Skin of body (tissue), 2 donors: ENCODE measurements around the gene EHMT2. TPM values are rescaled to one million over a fixed set of nuclear protein-coding genes. Genes with fewer than 3 reads are reported as not detected.

Experiments
- DNase-seq: peaks from one replicate; lab custom pipeline; 2025; lab: John Stamatoyannopoulos, UW
- total RNA-seq: library from RNA; depleted of rRNA; stranded (reverse); fragments of >200 nt; gene quantifications from one replicate; pipeline ENCODE4 v1.2.3, GENCODE V29; 2014

Gene EHMT2
- total RNA-seq, 1 donor from 2014 or later = 25.6 TPM

DNA sequence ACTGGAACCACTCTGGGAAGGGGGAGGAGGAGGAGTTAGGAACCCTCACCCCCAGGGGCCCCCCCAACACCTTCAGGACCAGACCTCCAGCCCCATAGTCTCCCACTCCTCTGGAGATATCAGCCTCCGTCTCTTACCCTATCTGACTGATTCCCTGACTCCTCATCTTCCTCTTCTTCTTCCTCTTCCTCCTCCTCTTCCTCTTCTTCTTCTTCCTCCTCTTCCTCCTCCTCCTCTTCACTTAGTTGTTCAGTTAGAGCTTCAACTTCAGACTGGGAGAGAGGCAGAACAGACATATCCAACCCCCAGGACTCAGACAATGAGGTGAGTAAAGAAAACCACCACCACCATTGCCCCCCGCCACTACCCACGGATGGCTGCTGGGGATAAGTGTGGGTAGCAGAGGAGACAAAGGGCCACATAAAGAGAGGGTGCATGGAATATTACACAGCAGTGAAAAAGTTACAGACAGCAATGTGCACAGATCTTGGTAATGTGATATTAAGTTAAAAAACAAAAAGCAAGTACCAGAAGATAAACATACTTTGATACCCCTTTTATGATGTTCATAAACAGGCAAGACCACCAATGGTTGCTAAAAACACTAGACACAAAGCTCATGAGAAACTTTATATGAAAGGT lies 8.0 kb downstream of the EHMT2 start:
- no peak for DNase-seq

DNA sequence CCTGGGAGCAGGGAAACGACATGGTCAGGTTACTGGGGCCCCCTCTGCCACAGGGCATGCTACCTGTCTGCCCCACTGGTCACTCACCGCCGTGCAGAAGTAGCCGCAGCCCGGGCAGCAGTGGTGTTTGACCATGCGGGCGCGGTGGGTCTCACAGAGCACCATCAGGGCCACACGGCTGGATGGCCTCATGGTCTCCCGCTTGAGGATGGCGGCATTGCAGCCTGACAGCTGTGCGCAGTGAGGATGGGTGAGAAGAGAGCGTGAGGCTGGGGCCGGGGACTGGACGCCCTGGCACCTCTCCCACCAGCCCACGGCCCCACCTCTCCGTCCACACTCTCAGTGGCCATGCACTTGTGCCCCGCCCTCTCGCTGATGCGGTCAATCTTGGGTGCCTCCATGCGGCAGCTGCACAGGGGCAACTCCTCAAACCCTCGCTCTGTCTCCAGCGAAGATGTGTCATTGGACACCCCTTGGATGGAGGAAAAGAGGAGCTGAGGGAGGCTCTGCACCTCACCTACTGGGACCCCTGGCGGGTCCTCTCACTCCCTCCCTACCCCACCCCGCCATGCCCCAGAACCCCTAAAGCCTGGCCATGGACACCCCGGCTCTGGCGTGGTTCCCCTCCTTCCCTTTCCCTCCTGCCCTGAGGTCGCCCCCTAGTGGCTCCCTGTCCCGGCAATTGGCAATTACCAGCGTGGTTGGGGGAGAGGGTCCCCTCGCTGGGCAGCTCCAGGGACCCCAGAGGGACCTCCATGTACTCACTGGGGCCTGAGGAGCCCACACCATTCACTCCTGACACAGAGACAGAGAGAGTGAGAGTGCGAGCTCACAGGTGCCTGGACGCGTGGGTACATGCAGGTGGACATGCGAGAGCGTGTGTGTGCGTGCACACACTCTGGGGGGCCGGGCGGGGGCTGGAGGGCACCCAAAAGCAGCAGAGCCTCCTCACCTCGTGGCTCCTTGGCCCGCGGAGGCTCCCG lies 8.9 kb downstream of the EHMT2 start:
- no peak for DNase-seq

DNA sequence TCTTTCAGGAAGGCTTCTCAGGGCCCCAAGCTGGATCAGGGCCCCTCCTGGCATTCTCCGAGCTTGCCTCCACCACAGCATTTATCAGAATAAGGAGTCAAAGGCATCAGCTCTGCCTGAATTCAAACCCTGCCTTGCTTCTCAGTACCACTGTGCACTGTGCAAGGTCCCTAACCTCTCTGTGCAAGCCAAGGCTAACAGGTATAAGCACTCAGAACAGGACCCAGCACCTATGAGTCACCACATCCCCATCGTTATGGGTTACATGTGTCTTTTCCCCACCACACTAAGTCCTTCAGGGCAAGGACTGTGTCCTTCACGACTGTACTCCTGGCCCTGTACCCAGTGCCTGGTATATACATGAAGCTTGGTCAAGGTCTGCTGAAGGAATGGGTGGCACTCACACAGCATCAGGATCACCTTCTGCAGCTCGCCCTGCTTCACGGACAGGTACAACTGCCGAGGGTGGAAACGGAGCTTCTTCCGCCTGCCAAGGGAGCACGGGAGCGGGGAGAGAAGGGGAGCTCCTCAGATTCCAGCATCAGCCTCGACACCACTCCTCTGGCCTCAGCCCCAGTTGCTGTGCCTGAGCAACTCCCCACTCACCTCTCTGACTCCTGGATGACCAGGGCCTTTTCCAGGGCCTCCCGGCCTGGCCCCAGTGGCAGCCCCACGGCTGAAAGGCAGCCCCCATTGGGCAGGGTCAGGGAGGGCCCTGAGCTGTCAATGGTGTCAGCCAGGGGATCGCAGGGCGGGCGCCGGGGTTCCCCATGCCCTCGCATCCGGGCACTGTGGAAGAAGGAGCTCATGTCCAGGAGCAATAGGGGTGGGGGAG lies 10.1 kb downstream of the EHMT2 start:
- no peak for DNase-seq

DNA sequence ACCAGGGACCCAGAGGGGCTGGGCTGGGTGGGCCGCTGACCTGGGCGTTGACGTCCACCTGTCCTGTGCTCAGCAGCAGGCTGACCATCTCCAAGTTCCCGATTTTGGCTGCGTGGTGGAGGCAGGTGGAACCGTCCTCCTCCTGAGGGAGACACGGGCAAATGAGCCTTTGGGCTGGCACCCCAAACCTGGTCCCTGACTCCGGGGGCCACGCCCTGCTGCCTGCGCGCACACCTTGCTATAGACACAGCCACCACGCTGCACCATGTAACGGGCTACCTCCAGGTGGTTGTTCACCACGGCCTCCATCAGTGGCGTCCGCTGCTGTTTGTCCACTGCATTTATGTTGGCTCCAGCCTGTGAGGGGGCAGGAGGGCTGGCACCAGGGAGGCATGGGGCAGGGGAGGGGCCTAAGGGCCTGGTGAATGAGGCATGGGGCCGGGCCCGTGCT lies 10.9 kb downstream of the EHMT2 start:
- no peak for DNase-seq

DNA sequence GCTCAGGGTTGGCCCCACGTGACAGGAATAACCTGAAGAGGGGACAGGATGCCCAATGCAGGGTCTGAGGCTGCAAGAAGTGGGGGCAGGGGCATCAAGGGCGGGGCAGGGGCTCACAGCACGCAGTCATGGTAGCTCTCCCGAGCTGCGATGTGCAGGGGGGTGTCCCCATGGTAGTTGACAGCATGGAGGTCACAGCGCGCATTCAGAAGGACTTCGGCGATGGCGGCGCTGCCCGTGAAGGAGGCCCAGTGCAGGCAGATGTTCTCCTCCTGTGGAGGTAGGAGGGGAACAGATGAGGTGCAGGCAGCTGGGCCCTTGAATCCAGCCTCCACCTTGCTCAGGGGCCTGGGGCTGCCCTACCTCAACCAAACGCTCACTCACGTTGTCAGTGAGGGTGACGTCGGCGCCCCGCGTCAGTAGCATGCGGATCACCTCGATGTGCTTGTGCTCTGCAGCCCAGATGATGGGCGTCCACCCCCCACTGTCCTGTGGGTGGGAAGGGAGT lies 12.9 kb downstream of the EHMT2 start:
- no peak for DNase-seq

DNA sequence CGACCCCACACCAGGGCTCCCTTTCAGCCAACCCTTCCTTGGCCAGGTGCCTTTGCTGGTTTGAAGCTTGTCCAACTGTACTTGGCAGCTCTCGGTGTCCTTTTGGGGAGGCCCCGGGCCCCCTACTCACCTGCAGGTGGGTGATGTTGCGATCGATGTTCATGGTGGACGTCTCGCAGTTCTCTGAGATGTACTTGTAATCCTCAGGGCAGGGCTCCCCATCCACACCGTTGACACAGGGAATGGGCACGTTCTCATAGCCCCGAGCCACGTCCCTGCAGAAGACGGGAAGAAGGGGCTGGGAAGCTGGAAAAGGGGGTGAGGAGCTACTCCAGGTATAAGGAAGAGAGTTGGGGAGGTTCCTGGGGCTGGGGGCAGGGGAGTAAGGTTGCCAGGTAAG lies 13.8 kb downstream of the EHMT2 start:
- DNase-seq = no peak

DNA sequence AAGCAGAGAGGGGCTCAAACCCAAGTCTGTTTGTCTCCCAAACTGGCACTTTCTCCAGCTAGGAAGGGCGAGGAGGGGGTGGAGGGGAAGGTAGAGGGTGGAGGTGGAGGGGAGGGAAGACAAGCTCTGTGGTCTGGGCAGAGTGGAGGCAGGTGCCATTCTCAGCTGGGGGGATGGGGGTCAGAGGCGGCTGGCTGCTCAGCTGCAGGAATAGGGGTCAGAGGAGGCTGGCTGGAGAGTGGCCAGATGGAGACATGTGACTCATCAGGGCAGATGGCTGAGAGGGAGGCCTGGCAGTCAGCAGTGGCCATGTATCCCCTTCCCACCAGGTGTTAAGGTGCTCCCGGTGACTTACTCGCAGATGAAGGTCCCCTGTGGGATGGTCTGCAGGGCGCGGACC lies 15.2 kb downstream of the EHMT2 start:
- no peak for DNase-seq

DNA sequence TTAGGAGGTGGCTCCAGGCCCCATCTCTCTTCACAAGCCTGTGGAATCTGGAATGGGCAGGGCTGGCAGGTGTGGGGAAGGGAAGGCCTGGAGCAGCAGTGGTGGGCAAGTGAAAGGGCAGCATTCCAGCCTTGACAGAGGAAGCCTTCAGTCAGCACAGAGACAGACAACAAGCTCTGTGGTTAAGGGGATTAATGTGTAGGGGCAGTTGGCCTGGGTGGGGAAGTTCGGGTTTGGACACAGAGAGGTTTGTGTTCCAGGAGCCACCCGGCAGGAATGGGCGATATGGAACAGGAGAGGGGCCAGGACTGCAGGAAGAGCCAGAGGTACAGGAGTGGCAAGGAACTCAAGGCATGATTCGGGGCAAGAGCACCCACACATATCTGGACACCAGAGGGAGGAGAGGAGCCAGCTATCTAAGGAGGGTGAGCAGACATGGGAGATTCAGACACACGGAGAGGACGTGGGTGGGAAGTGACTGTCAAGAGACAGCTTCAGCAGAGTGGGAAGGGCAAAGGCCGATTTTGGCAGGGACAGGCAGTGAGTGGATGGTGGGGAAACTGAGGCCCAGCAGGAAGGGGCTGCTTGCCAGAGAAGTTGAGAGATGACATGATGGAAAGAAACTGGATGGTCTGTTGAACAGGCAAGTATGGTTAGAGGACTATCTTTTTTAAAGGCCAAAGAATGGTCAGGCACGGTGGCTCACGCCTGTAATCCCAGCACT lies 16.2 kb downstream of the EHMT2 start:
- no peak for DNase-seq

DNA sequence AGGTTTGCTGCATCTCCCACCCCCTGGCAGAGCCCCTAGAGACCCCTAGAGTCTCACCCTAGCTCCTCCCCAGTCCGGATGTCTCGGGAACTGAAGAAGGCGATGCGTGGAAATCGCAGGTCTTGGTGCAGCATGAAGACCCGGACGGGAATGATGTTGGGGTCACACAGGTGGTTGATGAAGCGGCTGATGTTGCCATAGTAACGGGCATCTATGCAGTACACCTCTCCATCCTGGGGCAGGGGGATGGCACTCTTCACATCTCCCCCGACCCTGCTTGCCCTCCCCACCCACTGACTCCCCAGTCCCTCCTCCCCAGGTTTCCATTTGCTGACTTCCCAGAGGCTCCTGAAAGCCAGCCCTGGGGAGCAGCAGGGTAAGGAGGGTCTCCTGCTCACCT lies 16.9 kb downstream of the EHMT2 start:
- DNase-seq = no peak

DNA sequence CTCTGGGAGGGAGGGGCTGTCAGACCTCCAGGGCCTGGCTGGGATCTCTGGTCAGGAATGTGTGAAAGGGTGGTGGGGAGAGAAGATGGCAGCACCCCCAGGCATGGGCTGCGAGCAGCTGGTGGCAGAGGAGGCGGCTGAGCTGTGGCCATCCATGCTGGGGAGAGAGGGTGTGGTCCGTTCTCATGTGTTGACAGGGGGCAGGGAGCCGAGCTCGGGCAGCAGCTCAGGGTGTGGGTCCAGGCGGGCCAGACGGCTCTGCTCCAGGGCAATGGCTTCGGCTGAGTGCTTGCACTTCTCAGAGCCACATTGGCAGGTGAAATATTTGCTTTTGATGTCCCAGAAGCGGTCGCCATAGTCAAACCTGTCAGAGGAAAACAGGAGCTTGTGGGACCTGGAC lies 17.6 kb downstream of the EHMT2 start:
- no peak for DNase-seq

DNA sequence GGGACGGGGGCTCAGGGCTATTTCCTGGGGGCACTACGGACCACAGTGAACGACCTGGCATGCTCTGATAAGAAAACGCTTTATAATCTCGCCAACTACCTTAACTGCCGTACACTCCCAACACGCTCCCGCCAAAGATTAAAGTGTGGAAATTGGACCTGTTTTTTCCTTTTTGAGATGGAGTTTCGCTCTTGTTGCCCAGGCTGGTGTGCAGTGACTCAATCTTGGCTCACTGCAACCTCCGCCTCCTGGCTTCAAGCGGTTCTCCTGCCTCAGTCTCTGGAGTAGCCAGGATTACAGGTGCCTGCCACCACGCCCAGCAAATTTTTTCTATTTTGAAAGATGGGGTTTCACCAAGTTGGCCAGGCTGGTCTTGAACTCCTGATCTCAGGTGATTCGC lies 18.4 kb downstream of the EHMT2 start:
- DNase-seq = no peak

DNA sequence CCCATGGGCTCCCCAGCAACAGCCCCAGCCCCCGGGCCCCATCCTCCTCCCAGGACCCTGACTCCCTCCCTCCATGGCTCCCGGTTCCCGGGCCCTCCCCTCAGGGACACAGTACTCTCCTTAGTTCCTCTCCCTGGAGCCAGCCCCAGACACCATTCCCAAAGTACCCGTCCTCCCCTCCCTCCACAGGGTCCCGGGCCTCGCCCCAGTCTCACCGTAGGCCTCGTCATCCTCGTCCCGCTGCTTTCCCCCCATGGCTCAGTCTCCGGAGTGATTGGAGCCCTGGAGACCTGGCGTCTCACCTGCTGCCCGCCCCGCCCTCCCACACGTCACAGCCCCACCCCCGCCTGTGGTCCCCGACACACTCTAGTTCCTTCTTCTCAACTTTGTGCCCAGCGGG lies 18.8 kb downstream of the EHMT2 start, which contains the start of gene SLC44A4:
Gene SLC44A4, minus strand, starts transcription at position 272 of the 400 bp plus-strand sequence. Its CDS starts 17 bp downstream, at position 255.
- DNase-seq = no peak

DNA sequence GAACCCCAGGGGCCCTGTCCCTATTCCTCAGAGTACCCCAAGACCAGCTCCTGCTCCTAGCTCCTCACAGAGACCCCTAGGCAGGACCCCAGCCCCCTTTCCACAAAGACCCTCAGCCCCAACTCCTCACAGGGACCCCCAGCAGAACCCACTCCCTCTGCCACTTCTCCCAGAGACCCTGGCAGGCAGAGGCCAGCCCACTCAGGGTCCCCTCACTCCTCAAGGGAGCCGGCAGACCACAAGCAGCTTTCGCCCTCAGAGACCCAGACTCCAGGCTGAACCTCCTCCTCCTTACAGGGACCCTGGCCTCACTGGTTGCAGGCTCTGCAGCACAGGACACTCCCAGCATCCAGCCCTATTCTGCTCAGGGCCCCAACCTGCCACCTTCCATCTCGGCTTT lies 19.3 kb downstream of the EHMT2 start:
- no peak for DNase-seq

DNA sequence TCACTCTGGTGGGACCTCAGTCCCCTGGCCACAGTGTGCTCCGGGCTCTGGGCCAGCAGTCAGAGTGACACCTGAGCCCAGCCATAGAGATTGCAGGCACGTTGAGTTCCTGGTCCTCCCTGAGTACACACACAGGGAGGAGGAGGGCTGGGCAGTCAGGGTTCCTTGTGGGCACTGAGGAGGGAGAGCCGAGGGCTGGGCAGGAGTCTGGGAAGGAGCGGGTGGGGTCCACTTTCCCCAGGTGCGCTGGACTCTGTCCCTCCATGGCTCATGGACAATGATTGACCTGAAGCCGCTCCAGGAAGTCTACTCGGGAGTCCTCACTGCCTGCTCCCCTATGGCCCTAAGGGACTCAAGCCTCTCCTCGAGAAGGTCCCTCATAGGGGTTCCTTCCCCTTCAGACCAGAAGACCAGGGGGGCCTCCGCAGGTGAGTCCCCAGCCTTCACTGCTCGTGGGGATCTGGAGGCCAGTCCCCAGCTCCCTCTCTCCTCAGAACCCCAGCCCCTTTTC lies 19.8 kb downstream of the EHMT2 start:
- DNase-seq = no peak

DNA sequence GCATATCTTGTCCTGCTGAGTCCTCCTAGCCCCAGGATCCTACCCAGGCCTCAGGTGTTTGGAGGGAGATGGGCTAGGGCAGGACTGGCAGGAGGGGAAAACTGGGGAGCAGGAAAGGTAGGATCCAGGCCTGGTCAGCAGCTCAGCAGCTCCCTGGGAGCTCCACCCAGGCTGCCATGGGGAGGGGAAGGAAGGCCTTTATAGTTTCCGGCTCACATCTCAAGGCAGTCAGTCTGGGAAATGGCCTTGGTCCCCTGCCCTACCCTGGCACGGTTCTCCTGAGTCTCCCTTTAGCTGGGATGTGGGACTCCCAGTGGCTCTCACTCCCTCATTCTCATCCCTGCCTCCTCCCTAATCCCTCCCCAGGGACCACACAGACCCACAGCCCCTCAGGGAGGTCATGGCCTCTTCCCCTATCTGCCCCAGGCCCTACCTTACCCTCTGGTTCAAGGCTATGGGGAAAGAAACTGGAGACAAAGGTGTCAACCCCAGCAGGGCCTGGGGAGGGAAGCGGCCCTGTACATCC lies 20.3 kb downstream of the EHMT2 start:
- no peak for DNase-seq

DNA sequence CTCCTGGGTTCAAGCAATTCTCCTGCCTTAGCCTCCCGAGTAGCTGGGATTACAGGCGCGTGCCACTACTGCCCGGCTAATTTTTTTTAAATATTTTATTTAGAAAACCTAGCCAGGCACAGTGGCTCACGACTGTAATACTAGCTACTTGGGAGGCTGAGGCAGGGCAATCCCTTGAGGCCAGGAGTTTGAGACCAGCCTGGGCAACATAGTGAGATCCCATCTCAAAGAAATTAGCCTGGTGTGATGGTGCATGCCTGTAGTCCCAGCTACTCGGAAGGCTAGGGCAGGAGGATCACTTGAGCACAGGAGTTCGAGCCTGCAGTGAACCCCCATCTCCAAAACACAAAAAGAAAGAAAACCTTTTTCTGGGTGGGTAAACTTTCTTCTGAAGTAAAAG lies 21.1 kb downstream of the EHMT2 start:
- no peak for DNase-seq

DNA sequence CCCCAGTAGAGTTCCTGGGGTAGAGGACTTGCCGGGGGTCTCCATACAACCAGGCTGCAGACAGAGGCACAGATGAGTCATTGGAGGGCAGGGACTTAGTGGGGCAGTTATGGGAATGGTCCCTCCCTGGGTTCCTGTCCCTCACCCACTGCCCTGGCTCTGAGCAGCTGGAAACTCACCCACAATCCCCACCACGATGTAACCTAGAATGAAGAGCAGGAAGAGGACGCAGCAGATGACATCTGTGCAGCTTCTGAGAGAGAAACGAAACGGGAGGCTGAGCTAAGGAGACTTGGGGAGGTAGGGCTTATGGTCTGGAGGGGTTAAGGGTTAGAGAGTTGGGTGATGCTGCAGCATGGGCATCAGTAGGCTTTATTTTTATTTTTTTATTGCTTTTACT lies 21.6 kb downstream of the EHMT2 start:
- DNase-seq = no peak

DNA sequence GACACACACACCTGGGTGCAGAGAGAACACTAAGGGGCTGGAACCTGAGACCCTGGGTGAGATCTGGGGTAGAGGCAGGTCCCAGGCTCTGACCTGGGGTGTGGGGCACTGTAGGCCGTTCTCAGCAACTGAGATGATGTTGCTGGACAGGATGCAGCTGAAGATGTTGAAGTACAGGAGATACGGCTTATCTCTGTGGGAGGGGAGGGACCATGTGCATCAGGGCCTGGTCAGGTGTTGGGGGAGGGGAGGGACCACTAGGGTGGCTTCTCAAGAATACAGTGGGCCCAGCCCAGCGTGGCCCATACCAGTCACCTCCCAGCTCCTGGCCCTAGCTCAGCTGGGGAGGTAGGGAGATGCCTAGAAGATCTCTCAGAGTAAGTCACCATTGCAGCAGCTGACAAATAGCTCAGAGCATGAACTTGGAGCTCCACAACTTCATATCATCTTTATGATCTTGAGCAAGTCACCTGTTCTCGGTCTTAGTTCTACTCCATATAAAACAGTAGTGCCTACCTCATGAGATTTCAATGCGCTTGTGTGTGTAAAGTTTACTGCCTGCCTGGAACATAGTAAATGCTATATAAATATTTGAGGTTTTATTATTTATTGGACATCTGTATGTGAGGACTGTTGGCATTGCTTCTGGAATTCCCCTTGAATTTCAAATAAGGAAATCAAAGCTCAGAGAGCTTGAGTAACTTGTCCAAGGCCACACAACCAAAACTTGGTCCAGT lies 22.5 kb downstream of the EHMT2 start:
- DNase-seq = no peak

DNA sequence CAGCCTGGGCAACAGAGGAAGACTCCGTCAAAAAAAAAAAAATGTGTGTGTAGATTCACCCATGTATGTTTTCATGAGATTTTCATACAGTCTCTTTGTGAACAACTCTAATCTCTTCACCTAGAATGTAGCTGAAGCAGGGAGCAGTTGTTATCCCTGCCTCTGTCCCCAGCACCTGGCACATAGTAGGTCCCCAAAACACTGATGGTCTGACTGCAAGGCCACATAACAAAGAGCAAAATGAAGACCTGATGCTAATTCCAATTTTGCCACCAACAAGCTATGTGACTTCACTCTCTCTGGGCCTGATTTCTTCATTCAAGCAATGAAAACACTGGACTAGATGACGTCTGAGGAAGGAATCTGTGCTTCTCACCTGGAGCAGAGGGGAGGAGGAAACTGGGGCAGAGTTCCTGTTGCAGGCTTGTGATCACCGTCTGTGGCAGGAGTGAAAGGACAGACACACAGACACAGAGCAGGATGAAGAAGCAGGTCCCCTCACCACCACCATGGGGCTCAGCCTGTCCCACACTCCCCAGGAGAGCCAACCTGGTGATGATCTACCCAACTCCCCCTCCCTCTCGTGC lies 23.3 kb downstream of the EHMT2 start:
- DNase-seq = no peak
